ENCODE results near the gene COL25A1. TPM values are rescaled to one million over a fixed set of nuclear protein-coding genes. Genes with fewer than 3 reads are reported as not detected.
"Not testable (repeated sequence)": the region's sequence is repeated elsewhere in the genome, so short reads cannot be mapped to it uniquely, and the experiment has no call there.

Gene COL25A1
- polyA plus RNA-seq, 1 donor, result 9.5 TPM

- DNase-seq (ENCODE audit: low read depth), result no peak
Measured at GRCh38 chr4:109051054-109051453, 251.4 kb downstream of the COL25A1 start.

- no peak for DNase-seq (ENCODE audit: low read depth)
Measured at GRCh38 chr4:109049926-109050325, 252.5 kb downstream of the COL25A1 start.

GRCh38 chr4:109046471-109047201 lies 255.8 kb downstream of the COL25A1 start:
- no peak for DNase-seq (ENCODE audit: low read depth)

GRCh38 chr4:109044431-109044830 lies 258.0 kb downstream of the COL25A1 start:
- no peak for DNase-seq (ENCODE audit: low read depth)

GRCh38 chr4:109043286-109043685 lies 259.2 kb downstream of the COL25A1 start:
- no peak for DNase-seq (ENCODE audit: low read depth)

GRCh38 chr4:109041463-109042360 lies 260.7 kb downstream of the COL25A1 start:
- DNase-seq (ENCODE audit: low read depth), result no peak

- no peak for DNase-seq (ENCODE audit: low read depth)
Measured at GRCh38 chr4:109040441-109040840, 262.0 kb downstream of the COL25A1 start.

- no peak for DNase-seq (ENCODE audit: low read depth)
Measured at GRCh38 chr4:109037026-109037425, 265.4 kb downstream of the COL25A1 start.

- no peak for DNase-seq (ENCODE audit: low read depth)
Measured at GRCh38 chr4:109033993-109034392, 268.5 kb downstream of the COL25A1 start.

- no peak for DNase-seq (ENCODE audit: low read depth)
Measured at GRCh38 chr4:109032671-109033070, 269.8 kb downstream of the COL25A1 start.

- DNase-seq (ENCODE audit: low read depth), result no peak
Measured at GRCh38 chr4:109029987-109030386, 272.5 kb downstream of the COL25A1 start.

GRCh38 chr4:109027016-109027500 lies 275.4 kb downstream of the COL25A1 start:
- DNase-seq (ENCODE audit: low read depth), result no peak

- DNase-seq (ENCODE audit: low read depth), result no peak
Measured at GRCh38 chr4:109026588-109026987, 275.9 kb downstream of the COL25A1 start.

GRCh38 chr4:109025471-109026076 lies 276.9 kb downstream of the COL25A1 start:
- no peak for DNase-seq (ENCODE audit: low read depth)

- no peak for DNase-seq (ENCODE audit: low read depth)
Measured at GRCh38 chr4:109022961-109023360, 279.5 kb downstream of the COL25A1 start.

GRCh38 chr4:109021630-109022029 lies 280.8 kb downstream of the COL25A1 start:
- not testable (repeated sequence) for DNase-seq (ENCODE audit: low read depth)

- no peak for DNase-seq (ENCODE audit: low read depth)
Measured at GRCh38 chr4:109020861-109021260, 281.6 kb downstream of the COL25A1 start.

GRCh38 chr4:109016200-109016599 lies 286.3 kb downstream of the COL25A1 start:
- no peak for DNase-seq (ENCODE audit: low read depth)

- DNase-seq (ENCODE audit: low read depth), result no peak
Measured at GRCh38 chr4:109015413-109015810, 287.0 kb downstream of the COL25A1 start.

GRCh38 chr4:109014593-109015412 lies 287.7 kb downstream of the COL25A1 start:
- no peak for DNase-seq (ENCODE audit: low read depth)

- no peak for DNase-seq (ENCODE audit: low read depth)
Measured at GRCh38 chr4:109012286-109012880, 290.1 kb downstream of the COL25A1 start.
